Panc1 (cell line): ENCODE measurements around the gene NCK2. TPM values are rescaled to one million over a fixed set of nuclear protein-coding genes. Genes with fewer than 3 reads are reported as not detected.

Experiments
- ATAC-seq: fragments of 200-7000 bp; cut with Tn5 transposase; 2 replicates; pipeline ENCODE4 v1.9.1; 2020; ENCODE audit warnings: mild to moderate bottlenecking, moderate library complexity
- BruUV-seq: library from RNA; stranded (reverse); fragments of 400-500 nt; replicated peaks from 2 replicates; lab custom pipeline; 2021; lab: Mats Ljungman, UMichigan
- CTCF ChIA-PET: fragments of 300-600 bp; sonication (Branson Sonifier 250); formaldehyde crosslinking; loops from one replicate; lab custom pipeline; 2022; ENCODE audit warnings: antibody characterized with exemption; lab: Charles Lee
- POLR2A ChIA-PET: fragments of 300-600 bp; sonication (Branson Sonifier 250); formaldehyde crosslinking; loops from one replicate; lab custom pipeline; 2022; ENCODE audit warnings: antibody characterized with exemption; lab: Charles Lee
- DNase-seq: peaks from one replicate; pipeline ENCODE4 v3.0.0-alpha.2; 2010; ENCODE audit warnings: low read depth, low spot score
- H3K27ac ChIP-seq: 2 replicates; pipeline ENCODE4 v1.5.1; 2011; ENCODE audit warnings: mild to moderate bottlenecking, low read length, inconsistent platforms
- H3K27me3 ChIP-seq: fragments of 200-500 bp; sonication (Bioruptor generic); 2 replicates; pipeline ENCODE4 v1.6.0; 2014; ENCODE audit warnings: low read length, inconsistent platforms; ENCODE audit not compliant: control insufficient read depth, insufficient read depth
- H3K36me3 ChIP-seq: fragments of 200-500 bp; sonication (Bioruptor generic); 2 replicates; pipeline ENCODE4 v1.5.1; 2014; ENCODE audit warnings: inconsistent platforms, mild to moderate bottlenecking, low read length, moderate library complexity; ENCODE audit not compliant: control insufficient read depth, insufficient read depth
- H3K4me1 ChIP-seq: 2 replicates; pipeline ENCODE4 v1.5.1; 2011; ENCODE audit warnings: inconsistent platforms, mild to moderate bottlenecking, low read length, moderate library complexity; ENCODE audit not compliant: control insufficient read depth, insufficient read depth
- H3K4me3 ChIP-seq, 2 experiments: 2 replicates each; pipeline ENCODE4 v1.5.1; 2011 to 2012; ENCODE audit warnings: low read depth in 2 of 2, low read length in 2 of 2, mild to moderate bottlenecking in 2 of 2, inconsistent platforms in 1 of 2, moderate library complexity in 1 of 2
- H3K9me3 ChIP-seq: fragments of 200-500 bp; sonication (Bioruptor generic); 2 replicates; pipeline ENCODE4 v1.5.1; 2014; ENCODE audit warnings: low read depth, mild to moderate bottlenecking, inconsistent platforms, low read length, moderate library complexity; ENCODE audit not compliant: control insufficient read depth, insufficient read depth
- CTCF ChIP-seq: fragments of 450-650 bp; IDR thresholded peaks from 2 replicates; pipeline ENCODE4 v1.5.1; 2017; ENCODE audit warnings: mild to moderate bottlenecking
- POLR2AphosphoS5 ChIP-seq: IDR thresholded peaks from 2 replicates; pipeline ENCODE4 v1.6.1; 2012; ENCODE audit warnings: mild to moderate bottlenecking, low read depth, low read length, moderate library complexity
- SIN3A ChIP-seq: IDR thresholded peaks from 2 replicates; pipeline ENCODE4 v1.6.1; 2012; ENCODE audit warnings: low read depth, mild to moderate bottlenecking, low read length, moderate library complexity, borderline replicate concordance; ENCODE audit not compliant: insufficient read depth
- TCF7L2 ChIP-seq: IDR thresholded peaks from 2 replicates; pipeline ENCODE4 v1.6.1; 2011; ENCODE audit warnings: mild to moderate bottlenecking, low read depth, low read length, inconsistent platforms
- in situ Hi-C: cut with HindIII; loops from 2 replicates; pipeline ENCODE4 v1.10.0; 2016; ENCODE audit warnings: low sequenced_read_pairs, low pct_unique_long_range_greater_than_20kb
- intact Hi-C: fragments of 100-400 bp; cut with micrococcal nuclease; formaldehyde crosslinking; loops from one replicate; pipeline ENCODE4 v1.10.0; 2022; ENCODE audit not compliant: unreplicated experiment
- total RNA-seq: library from RNA; stranded (reverse); gene quantifications from one replicate; pipeline ENCODE4 v1.2.1, GENCODE V29; 2021; ENCODE audit not compliant: unreplicated experiment
- TF ChIP-seq, protein P1 (sequence below), 2 experiments: IDR thresholded peaks; 2 replicates each; pipeline ENCODE4 v1.6.1; 2011 to 2012; ENCODE audit warnings: low read depth in 2 of 2, control low read depth in 1 of 2, low read length in 1 of 2, mild to moderate bottlenecking in 1 of 2, moderate library complexity in 1 of 2; ENCODE audit not compliant: insufficient read depth in 1 of 2

The NCK2 gene
- total RNA-seq, 1 experiment from 2014 or later = 60.7 TPM

- POLR2A ChIA-PET = no interaction called here
- BruUV-seq = no TSS peak
- no peak overlapping the region for H3K4me3 ChIP-seq
- DNase-seq = no peak
- H3K36me3 ChIP-seq = no peaks in the 10 kb centered on the region
- H3K27me3 ChIP-seq = no peaks in the 10 kb centered on the region
- TF ChIP-seq SIN3A = no peak
- no peak overlapping the region for H3K27ac ChIP-seq
- in situ Hi-C loops = no loop called here
- no peaks in the 10 kb centered on the region for H3K4me1 ChIP-seq
- ATAC-seq = no peak
- CTCF ChIA-PET = no interaction called here
- intact Hi-C loops = no loop called here
- H3K9me3 ChIP-seq = no peaks in the 10 kb centered on the region
Observed at GRCh38 chr2:105803773-105804172, 59.1 kb downstream of the NCK2 start.

- in situ Hi-C loops = no loop called here
- no TSS peak for BruUV-seq
Observed at GRCh38 chr2:105804266-105804665, 59.6 kb downstream of the NCK2 start.

More at GRCh38 chr2:105804266-105804665, 59.6 kb downstream of the NCK2 start:
- DNase-seq (no peak), ATAC-seq (no peak)
- TF ChIP-seq, protein P1, sequence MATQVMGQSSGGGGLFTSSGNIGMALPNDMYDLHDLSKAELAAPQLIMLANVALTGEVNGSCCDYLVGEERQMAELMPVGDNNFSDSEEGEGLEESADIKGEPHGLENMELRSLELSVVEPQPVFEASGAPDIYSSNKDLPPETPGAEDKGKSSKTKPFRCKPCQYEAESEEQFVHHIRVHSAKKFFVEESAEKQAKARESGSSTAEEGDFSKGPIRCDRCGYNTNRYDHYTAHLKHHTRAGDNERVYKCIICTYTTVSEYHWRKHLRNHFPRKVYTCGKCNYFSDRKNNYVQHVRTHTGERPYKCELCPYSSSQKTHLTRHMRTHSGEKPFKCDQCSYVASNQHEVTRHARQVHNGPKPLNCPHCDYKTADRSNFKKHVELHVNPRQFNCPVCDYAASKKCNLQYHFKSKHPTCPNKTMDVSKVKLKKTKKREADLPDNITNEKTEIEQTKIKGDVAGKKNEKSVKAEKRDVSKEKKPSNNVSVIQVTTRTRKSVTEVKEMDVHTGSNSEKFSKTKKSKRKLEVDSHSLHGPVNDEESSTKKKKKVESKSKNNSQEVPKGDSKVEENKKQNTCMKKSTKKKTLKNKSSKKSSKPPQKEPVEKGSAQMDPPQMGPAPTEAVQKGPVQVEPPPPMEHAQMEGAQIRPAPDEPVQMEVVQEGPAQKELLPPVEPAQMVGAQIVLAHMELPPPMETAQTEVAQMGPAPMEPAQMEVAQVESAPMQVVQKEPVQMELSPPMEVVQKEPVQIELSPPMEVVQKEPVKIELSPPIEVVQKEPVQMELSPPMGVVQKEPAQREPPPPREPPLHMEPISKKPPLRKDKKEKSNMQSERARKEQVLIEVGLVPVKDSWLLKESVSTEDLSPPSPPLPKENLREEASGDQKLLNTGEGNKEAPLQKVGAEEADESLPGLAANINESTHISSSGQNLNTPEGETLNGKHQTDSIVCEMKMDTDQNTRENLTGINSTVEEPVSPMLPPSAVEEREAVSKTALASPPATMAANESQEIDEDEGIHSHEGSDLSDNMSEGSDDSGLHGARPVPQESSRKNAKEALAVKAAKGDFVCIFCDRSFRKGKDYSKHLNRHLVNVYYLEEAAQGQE (IDR thresholded peaks at IDR 0.05; ENCODE audit: insufficient read depth in 1 of 2, low read depth in 2 of 2, low read length in 1 of 2) = no peak
- TF ChIP-seq TCF7L2 = no peak
- TF ChIP-seq SIN3A = no peak
- no peak for TF ChIP-seq CTCF
- no peak for TF ChIP-seq POLR2AphosphoS5
- CTCF ChIA-PET = no interaction called here
- Histone ChIP-seq H3K36me3 (no peaks in the 10 kb centered on the region), H3K27ac (no peak overlapping the region), H3K4me1 (no peaks in the 10 kb centered on the region), H3K27me3 (no peaks in the 10 kb centered on the region), H3K9me3 (no peaks in the 10 kb centered on the region), H3K4me3 (no peak overlapping the region)
- POLR2A ChIA-PET = no interaction called here
- intact Hi-C loops = no loop called here
